GM19452 (cell line): Measurements from ENCODE around the gene POF1B.

Experiments
- ATAC-seq: cut with Tn5 transposase; IDR thresholded peaks from one replicate; pipeline ENCODE4 v1.9.1; 2021; ENCODE audit not compliant: unreplicated experiment

POF1B gene

DNA sequence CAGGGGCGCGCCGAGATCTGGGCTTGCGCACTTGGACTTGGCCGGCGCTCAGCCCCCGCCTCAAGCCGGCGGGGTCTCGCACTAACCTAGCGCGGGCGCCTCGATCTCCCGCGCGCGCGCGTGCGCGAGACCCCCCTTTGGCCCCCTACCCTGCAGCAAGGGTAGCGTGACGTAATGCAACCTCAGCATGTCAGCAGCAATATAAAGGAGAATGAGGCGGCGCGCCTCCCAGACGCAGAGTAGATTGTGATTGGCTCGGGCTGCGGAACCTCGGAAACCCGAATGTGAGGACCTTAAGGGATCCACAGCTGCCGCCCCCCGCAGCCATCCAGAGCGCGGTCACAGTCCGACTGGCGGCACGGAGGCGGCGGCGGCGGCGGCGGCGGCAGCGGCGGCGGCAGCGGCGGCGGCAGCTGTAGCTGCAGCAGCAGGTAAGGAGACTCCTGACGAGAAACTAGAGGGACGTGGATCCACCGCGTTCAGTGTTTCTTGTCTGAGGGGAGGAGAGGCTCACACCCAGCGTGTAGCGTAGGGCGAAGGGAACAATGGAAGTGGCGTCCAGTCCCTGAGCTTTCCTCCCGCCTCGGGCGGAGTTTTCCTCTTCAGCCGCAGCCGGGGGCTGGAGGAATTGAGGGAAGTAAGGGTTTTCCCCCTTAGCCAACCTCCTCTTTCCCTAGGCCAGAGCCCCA, 135.6 kb downstream of the POF1B start, which contains the start of the genes SATL1 and ZNF711:
TSS of gene SATL1 (minus strand) at position 19 of the 689 bp plus-strand sequence. CDS start 134,811 bp downstream, outside the sequence.
TSS of gene ZNF711 (plus strand) at position 231 of the 689 bp plus-strand sequence. CDS start 3,582 bp downstream, outside the sequence.
- ATAC-seq, result peak; percentile 51

DNA sequence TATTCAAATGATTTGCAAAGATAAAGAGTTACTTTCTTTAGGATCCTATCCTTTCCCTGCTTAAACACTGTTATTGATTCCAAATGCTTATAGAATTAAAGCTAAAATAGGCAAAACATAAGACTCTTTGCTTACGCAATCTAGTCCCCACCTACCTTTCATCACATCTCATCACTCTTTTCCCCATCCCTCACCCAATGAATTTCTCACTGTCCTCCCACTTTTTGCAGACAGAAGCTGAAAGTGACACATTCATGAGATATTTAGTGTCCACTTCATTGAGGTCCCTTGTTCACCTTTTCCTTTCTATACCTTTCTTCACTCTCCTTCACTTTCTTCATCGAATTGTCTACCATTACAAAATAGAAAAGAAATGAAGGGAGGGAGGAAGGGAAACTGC, 136.3 kb downstream of the POF1B start:
- no peak for ATAC-seq
